ENCODE data around the gene PRDX5. TPM values are rescaled to one million over a fixed set of nuclear protein-coding genes. Genes with fewer than 3 reads are reported as not detected.

PRDX5 gene
- total RNA-seq, 1 experiment from 2014 or later = 229 TPM

DNA sequence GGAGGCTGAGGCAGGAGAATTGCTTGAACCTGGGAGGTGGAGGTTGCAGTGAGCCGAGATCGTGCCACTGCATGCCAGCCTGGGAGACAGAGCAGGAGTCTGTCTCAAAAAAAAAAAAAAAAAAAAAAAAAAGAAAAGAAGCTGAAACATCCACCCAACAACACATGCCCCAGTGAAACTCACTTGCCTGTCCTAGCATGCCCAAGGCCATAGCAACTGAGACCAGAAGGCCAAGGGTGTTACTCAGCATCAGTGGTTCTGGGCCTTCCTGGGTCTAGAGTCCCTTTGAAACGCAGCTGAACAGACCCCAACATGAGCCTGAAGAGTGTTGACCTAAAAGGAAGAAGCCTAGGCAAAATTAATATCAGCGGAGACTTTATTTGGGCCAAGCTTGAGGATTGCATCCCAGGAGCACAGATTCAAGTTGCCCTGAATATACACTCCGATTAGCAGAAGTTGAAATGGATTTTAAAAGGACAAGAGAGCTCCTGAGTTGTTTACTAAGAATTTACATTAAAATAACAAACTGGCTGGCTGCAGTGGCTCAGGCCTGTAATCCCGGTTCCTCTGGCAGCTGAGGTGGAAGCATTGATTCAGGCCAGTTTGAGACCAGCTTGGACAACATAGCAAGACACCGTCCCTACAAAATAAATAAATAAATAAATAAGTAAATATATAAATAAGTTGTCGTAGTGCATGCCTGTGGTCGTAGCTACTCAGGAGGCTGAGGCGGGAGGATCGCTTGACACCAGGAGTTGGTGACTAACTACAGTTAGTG is 7.0 kb downstream of the PRDX5 start:
- no peak for DNase-seq (ENCODE audit: low read depth)

GRCh38 chr11:64327375-64327774 is 9.5 kb downstream of the PRDX5 start:
- DNase-seq (ENCODE audit: low read depth) = no peak

DNA sequence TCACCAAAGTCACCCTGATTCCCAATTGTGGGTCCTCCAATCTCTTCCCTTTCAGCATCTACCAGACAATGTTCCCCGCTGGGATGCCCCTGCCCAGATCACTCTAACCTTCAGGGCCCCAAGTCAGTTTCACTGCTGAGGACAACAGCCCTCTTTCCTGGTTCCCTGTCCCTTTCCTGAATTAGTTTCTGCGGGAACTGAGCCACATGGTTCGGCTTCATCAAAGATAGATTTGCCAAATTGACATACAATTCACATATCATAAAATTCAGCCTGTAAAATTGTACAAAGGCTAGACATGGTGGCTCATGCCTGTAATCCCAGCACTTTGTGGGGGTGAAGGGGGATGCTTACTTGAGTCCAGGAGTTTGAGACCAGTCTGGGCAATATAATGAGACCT is 10.1 kb downstream of the PRDX5 start:
- DNase-seq (ENCODE audit: low read depth) = no peak

DNA sequence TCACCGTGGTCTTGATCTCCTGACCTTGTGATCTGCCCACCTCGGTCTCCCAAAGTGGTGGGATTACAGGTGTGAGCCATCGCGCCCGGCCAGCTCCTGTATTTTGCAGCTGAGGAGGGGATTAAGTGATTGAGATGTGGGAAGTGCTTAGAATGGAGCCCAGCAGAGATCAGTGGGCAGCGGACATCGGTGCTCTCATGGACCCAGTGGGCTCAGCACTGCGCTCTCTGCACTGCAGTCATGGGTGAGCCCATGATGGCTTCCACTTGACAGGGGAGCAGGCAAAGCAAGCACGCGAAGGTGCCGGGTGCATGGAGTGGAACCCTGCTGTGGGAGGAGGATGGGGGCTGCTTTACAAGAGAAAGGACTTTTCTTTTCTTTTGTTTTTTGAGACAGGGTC is 13.0 kb downstream of the PRDX5 start:
- DNase-seq (ENCODE audit: low read depth) = no peak

GRCh38 chr11:64331569-64332371 is 13.8 kb downstream of the PRDX5 start:
- DNase-seq (ENCODE audit: low read depth) = peak; percentile 92

- DNase-seq (ENCODE audit: low read depth) = no peak
Observed at GRCh38 chr11:64333556-64333955, 15.6 kb downstream of the PRDX5 start.

GRCh38 chr11:64334764-64335735 is 17.1 kb downstream of the PRDX5 start:
- peak; percentile 98 for DNase-seq (ENCODE audit: low read depth)

GRCh38 chr11:64337538-64338249 is 19.8 kb downstream of the PRDX5 start:
- no peak for DNase-seq (ENCODE audit: low read depth)

GRCh38 chr11:64338716-64339115 is 20.8 kb downstream of the PRDX5 start:
- DNase-seq (ENCODE audit: low read depth) = no peak

GRCh38 chr11:64339286-64339685 is 21.4 kb downstream of the PRDX5 start:
- DNase-seq (ENCODE audit: low read depth) = no peak

DNA sequence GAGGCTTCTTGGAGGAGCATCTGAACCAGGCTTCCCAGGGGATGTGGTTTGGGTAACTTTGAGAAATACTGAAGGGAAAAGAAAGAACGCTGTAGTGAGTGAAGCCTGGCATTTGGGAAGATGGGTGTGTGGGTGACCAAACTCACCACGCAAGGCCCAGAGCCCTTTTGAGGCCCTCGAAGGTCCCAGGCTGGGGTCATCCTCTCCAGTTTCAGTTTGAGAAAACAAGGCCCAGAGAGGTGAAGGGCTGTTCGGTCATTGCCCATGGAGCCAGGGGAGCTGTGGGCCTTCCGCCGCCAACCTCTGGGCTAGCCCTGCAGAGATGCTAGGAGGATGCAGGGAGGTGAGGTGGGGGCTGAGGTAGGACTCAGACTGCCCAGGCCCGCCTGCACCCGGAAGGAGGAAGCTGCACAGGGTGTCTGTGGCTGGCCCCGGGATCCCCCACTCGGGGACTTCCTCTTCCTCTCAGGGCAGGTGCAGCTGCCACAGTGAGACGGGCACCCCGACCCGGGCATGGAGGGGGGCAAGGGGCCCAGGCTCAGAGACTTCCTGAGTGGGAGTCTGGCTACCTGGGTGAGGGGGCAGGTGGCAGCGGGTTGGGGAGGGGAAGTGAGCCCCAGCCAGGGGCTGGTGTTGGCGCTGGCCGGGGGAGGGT is 22.0 kb downstream of the PRDX5 start, which contains the start of gene CCDC88B:
Gene CCDC88B (plus strand): TSS at position 451 of the 655 bp plus-strand sequence. CDS start 63 bp downstream, at position 514.
- no peak for DNase-seq (ENCODE audit: low read depth)

GRCh38 chr11:64340671-64341335 is 22.9 kb downstream of the PRDX5 start:
- DNase-seq (ENCODE audit: low read depth) = no peak

GRCh38 chr11:64341429-64341828 is 23.5 kb downstream of the PRDX5 start:
- DNase-seq (ENCODE audit: low read depth) = no peak

GRCh38 chr11:64341851-64342791 is 24.2 kb downstream of the PRDX5 start:
- peak; percentile 95 for DNase-seq (ENCODE audit: low read depth)

DNA sequence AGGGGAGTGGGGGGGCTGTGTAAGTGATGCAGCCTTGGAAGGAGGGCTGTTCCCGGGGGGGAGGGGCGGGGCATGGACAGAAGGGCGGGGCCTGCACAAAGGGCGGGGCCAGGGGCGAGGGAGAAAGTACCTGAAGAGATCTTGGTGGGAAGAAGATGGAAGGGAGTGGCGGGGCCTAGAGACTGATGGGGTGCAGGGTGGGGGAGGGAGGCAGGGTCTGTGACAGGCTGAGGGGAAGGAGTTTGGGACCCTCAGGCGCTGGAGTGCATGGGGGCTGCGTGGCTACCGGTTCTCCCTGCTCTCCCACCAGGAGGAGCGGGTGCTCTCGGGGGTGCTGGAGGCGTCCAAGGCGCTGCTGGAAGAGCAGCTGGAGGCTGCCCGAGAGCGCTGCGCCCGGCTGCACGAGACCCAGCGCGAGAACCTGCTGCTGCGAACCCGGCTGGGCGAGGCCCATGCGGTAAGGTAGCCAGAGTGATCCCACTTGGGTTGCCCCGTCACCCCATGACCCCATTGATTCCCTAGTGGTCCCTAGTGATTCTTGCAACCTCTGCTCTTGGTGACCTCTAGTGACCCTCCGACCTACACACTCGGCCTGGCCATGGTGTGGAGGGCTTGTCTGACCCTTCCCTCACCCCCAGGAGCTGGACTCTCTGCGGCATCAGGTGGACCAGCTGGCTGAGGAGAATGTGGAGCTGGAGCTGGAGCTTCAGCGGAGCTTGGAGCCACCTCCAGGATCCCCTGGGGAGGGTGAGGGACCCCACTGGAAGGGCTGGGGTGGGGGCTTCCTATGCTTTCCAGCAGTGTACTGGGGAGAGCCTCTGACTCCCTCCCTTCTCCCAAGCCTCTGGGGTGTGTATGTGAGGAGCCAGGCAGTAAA is 25.2 kb downstream of the PRDX5 start:
- DNase-seq (ENCODE audit: low read depth) = no peak

- DNase-seq (ENCODE audit: low read depth) = no peak
Observed at GRCh38 chr11:64343767-64344559, 26.0 kb downstream of the PRDX5 start.

GRCh38 chr11:64344787-64345186 is 26.9 kb downstream of the PRDX5 start:
- no peak for DNase-seq (ENCODE audit: low read depth)

All from Daoy (cell line).